ENCODE results near the gene SLC6A11.

The SLC6A11 gene

DNA sequence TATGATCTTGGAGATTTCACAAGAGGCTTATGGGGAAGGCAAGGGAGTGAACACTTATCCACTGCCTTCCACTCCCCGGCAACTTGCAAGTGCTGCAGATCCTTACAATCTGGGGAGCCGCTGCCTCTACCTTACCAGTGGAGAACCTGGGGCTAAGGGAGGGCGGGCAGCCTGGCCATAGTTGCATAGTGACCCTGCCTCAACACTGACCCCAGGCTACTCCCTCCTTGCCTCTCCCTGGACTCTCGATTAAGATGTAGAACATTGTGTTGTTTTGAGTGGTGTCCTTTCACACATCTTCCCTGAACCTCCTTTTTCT, 30.6 kb downstream of the SLC6A11 start:
- H3K4me2 ChIP-seq (ENCODE audit: low read length) = no peak overlapping the region
- H3K36me3 ChIP-seq (ENCODE audit: control insufficient read depth, insufficient read depth, low read length) = no peaks in the 10 kb centered on the region
- no peak overlapping the region for H3K27ac ChIP-seq
- no peaks in the 10 kb centered on the region for H3K79me2 ChIP-seq
- no peaks in the 10 kb centered on the region for H3K4me1 ChIP-seq
- TF ChIP-seq, protein P1, sequence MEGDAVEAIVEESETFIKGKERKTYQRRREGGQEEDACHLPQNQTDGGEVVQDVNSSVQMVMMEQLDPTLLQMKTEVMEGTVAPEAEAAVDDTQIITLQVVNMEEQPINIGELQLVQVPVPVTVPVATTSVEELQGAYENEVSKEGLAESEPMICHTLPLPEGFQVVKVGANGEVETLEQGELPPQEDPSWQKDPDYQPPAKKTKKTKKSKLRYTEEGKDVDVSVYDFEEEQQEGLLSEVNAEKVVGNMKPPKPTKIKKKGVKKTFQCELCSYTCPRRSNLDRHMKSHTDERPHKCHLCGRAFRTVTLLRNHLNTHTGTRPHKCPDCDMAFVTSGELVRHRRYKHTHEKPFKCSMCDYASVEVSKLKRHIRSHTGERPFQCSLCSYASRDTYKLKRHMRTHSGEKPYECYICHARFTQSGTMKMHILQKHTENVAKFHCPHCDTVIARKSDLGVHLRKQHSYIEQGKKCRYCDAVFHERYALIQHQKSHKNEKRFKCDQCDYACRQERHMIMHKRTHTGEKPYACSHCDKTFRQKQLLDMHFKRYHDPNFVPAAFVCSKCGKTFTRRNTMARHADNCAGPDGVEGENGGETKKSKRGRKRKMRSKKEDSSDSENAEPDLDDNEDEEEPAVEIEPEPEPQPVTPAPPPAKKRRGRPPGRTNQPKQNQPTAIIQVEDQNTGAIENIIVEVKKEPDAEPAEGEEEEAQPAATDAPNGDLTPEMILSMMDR (IDR thresholded peaks at IDR 0.05) = no peak
- H3K27me3 ChIP-seq (ENCODE audit: control insufficient read depth, insufficient read depth, low read length) = no peaks in the 10 kb centered on the region
- no peaks in the 10 kb centered on the region for H3K9me3 ChIP-seq (ENCODE audit: control insufficient read depth, low read length)
- H3K4me3 ChIP-seq (ENCODE audit: low read depth, low read length) = no peak overlapping the region
- H3K9ac ChIP-seq = no peak overlapping the region
- no peak overlapping the region for H2AFZ ChIP-seq

DNA sequence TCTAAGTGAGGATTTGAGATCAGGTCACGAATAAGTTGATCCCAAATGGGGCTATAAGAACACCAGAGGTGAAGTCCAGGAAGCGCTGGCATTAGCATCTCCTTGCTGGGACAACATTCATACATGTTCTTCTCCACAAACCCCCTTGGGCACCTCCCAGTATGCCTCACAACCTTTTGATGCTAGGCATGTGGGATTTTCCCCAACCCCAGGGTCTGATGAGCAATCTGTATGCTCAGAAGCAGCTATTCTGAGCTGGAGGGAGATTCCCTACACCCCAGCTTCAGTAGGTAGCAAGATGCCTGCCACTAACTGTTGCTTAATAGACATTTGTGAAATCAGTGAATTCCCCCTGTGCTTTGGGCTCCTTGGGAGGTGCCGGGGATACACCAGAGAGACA, 32.2 kb downstream of the SLC6A11 start:
- Histone ChIP-seq H3K27me3 (ENCODE audit: control insufficient read depth, insufficient read depth, low read length) (no peaks in the 10 kb centered on the region), H2AFZ (no peak overlapping the region), H3K4me3 (ENCODE audit: low read depth, low read length) (no peak overlapping the region), H3K9me3 (ENCODE audit: control insufficient read depth, low read length) (no peaks in the 10 kb centered on the region), H3K4me2 (ENCODE audit: low read length) (no peak overlapping the region), H3K79me2 (no peaks in the 10 kb centered on the region), H3K36me3 (ENCODE audit: control insufficient read depth, insufficient read depth, low read length) (no peaks in the 10 kb centered on the region), H3K4me1 (no peaks in the 10 kb centered on the region), H3K27ac (no peak overlapping the region), H3K9ac (no peak overlapping the region)
- TF ChIP-seq, protein P1 (IDR thresholded peaks at IDR 0.05) = no peak

- H3K27me3 ChIP-seq (ENCODE audit: control insufficient read depth, insufficient read depth, low read length) = no peaks in the 10 kb centered on the region
- H3K27ac ChIP-seq = no peak overlapping the region
- no peak overlapping the region for H3K9ac ChIP-seq
- no peaks in the 10 kb centered on the region for H3K36me3 ChIP-seq (ENCODE audit: control insufficient read depth, insufficient read depth, low read length)
- no peaks in the 10 kb centered on the region for H3K9me3 ChIP-seq (ENCODE audit: control insufficient read depth, low read length)
- no peak overlapping the region for H3K4me3 ChIP-seq (ENCODE audit: low read depth, low read length)
- H2AFZ ChIP-seq = no peak overlapping the region
- H3K4me2 ChIP-seq (ENCODE audit: low read length) = no peak overlapping the region
- no peaks in the 10 kb centered on the region for H3K4me1 ChIP-seq
- TF ChIP-seq, protein P1 (IDR thresholded peaks at IDR 0.05) = no peak
- H3K79me2 ChIP-seq = no peaks in the 10 kb centered on the region
These were observed 36.2 kb downstream of the SLC6A11 start for GRCh38 chr3:10852066-10852808.

DNA sequence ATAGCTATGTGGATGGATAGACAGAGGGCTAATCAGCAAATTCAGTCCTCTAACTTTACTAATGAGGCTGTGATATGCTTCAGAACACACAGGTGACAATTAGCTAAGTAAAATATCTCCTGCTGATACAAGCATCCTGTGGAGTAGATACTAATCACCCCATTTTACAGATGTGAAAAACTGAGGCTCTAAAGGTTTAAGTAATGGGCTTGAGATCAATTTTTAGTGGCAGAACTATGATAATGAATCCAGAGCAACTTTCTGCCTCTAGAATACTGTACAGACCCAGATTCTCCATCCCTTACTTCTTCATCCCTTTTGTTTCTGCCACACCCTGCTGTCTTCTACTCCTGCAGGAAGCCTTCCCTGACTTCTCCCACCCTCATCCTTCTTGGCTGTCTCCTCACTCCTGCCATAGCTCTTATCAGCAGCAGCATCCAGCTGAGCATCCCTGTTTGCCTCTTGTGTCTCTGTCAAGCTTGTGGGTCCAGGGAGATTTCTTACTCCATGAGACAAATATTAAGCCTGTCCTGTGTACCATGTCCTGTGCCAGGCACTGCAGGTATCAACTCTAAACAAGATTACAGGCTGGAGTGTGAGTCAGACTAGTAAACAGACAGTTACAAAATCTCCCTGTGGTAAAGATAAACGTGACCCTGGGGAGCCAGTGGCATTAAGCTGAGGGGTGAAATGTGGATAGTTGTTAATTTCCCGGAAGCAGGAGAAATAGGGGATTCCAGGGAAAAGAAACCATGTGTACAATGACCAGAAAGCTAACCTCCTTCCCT, 39.2 kb downstream of the SLC6A11 start:
- Histone ChIP-seq H3K4me3 (ENCODE audit: low read depth, low read length) (no peak overlapping the region), H3K4me1 (no peaks in the 10 kb centered on the region), H3K36me3 (ENCODE audit: control insufficient read depth, insufficient read depth, low read length) (no peaks in the 10 kb centered on the region), H3K27ac (no peak overlapping the region), H3K27me3 (ENCODE audit: control insufficient read depth, insufficient read depth, low read length) (no peaks in the 10 kb centered on the region), H3K79me2 (no peaks in the 10 kb centered on the region), H3K9me3 (ENCODE audit: control insufficient read depth, low read length) (no peaks in the 10 kb centered on the region), H2AFZ (no peak overlapping the region), H3K4me2 (ENCODE audit: low read length) (no peak overlapping the region), H3K9ac (no peak overlapping the region)
- TF ChIP-seq, protein P1 (IDR thresholded peaks at IDR 0.05) = no peak
